B cell (primary cell): ENCODE data around the gene RIMKLB. TPM values are rescaled to one million over a fixed set of nuclear protein-coding genes. Genes with fewer than 3 reads are reported as not detected.

Experiments
- ATAC-seq: fragments of 200-7000 bp; cut with Tn5 transposase; one replicate; pipeline ENCODE4 v1.10.0; 2021; ENCODE audit warnings: low read depth, mild to moderate bottlenecking, moderate number of reproducible peaks, moderate library complexity
- CTCF ChIA-PET: fragments of 350-600 bp; sonication (Branson Sonifier 250); formaldehyde crosslinking; loops from one replicate; lab custom pipeline; 2021; ENCODE audit warnings: antibody characterized with exemption, inconsistent platforms; lab: Charles Lee
- POLR2A ChIA-PET: fragments of 350-600 bp; sonication (Branson Sonifier 250); formaldehyde crosslinking; loops from one replicate; lab custom pipeline; 2021; ENCODE audit warnings: antibody characterized with exemption; lab: Charles Lee
- DNase-seq: peaks from one replicate; pipeline ENCODE4 v3.0.0; 2013
- H2AFZ ChIP-seq: 2 replicates; pipeline ENCODE4 v1.6.1; 2012; ENCODE audit warnings: mild to moderate bottlenecking, low read depth, low read length; ENCODE audit not compliant: insufficient read depth, poor library complexity, severe bottlenecking
- H3K27ac ChIP-seq, 2 donors: 1 replicate in 1 of 2; 2 replicates in 1 of 2; pipeline ENCODE4 v1.5.1; 2012 to 2013; ENCODE audit warnings: low read length in 2 of 2, mild to moderate bottlenecking in 2 of 2, moderate library complexity in 1 of 2
- H3K27me3 ChIP-seq, 4 experiments: fragments of 200-600 bp in 1 of 4; sonication (generic) in 1 of 4; replicated peaks in 1 of 4; 1 replicate in 2 of 4; 2 replicates in 2 of 4; pipeline versions ENCODE4 v1.6.1 to v1.7.0; 2013 to 2016; ENCODE audit warnings: low read length in 3 of 4, mild to moderate bottlenecking in 2 of 4, mixed read lengths in 1 of 4, moderate library complexity in 1 of 4; ENCODE audit not compliant: insufficient read depth in 4 of 4, control insufficient read depth in 3 of 4; ENCODE audit errors: control extremely low read depth in 1 of 4
- H3K36me3 ChIP-seq, 2 experiments: replicated peaks in 1 of 2; 1 replicate in 1 of 2; 2 replicates in 1 of 2; pipeline versions ENCODE4 v1.6.1 to v1.7.1; 2013; ENCODE audit warnings: low read length in 1 of 2; ENCODE audit not compliant: insufficient read depth in 2 of 2, control insufficient read depth in 1 of 2; ENCODE audit errors: control extremely low read depth in 1 of 2, extremely low read depth in 1 of 2
- H3K4me1 ChIP-seq, 2 donors: fragments of 200-600 bp in 1 of 2; sonication (generic) in 1 of 2; 1 replicate in 1 of 2; 2 replicates in 1 of 2; pipeline versions ENCODE4 v1.5.1 to v1.6.1; 2013 to 2017; ENCODE audit warnings: low read length in 2 of 2; ENCODE audit not compliant: control insufficient read depth in 2 of 2, insufficient read depth in 2 of 2
- H3K4me2 ChIP-seq: replicated peaks from 2 replicates; pipeline ENCODE3; 2012; ENCODE audit warnings: mild to moderate bottlenecking, low read depth, low read length; ENCODE audit not compliant: poor library complexity, severe bottlenecking
- H3K4me3 ChIP-seq, 5 experiments: fragments of 200-600 bp in 1 of 5; sonication (generic) in 1 of 5; 1 replicate in 3 of 5; 2 replicates in 2 of 5; pipeline versions ENCODE4 v1.5.1 to v1.7.0; 2011 to 2016; ENCODE audit warnings: low read length in 4 of 5, mild to moderate bottlenecking in 4 of 5, low read depth in 2 of 5, control low read depth in 1 of 5, moderate library complexity in 1 of 5; ENCODE audit not compliant: insufficient read depth in 1 of 5; ENCODE audit errors: control extremely low read depth in 1 of 5, extremely low read depth in 1 of 5
- H3K79me2 ChIP-seq: fragments of 200-600 bp; sonication (generic); one replicate; pipeline ENCODE4 v1.6.0; 2016; ENCODE audit warnings: low read length; ENCODE audit not compliant: control insufficient read depth, insufficient read depth
- H3K9ac ChIP-seq: fragments of 200-600 bp; sonication (generic); 2 replicates; pipeline ENCODE4 v1.6.1; 2017; ENCODE audit warnings: mild to moderate bottlenecking, low read length, moderate library complexity
- H3K9me3 ChIP-seq, 3 donors: one replicate each; pipeline versions ENCODE4 v1.6.1 to v1.7.1; 2013; ENCODE audit warnings: low read length in 2 of 3; ENCODE audit not compliant: control insufficient read depth in 2 of 3, insufficient read depth in 1 of 3; ENCODE audit errors: control extremely low read depth in 1 of 3
- H4K20me1 ChIP-seq: 2 replicates; pipeline ENCODE4 v1.6.0; 2012; ENCODE audit warnings: mild to moderate bottlenecking, low read length; ENCODE audit not compliant: insufficient read depth, control insufficient read depth, poor library complexity, severe bottlenecking
- H3K27ac Mint-ChIP-seq: one replicate; pipeline ENCODE4 v1.8.0; 2021; ENCODE audit warnings: mixed read lengths
- H3K27me3 Mint-ChIP-seq: one replicate; pipeline ENCODE4 v1.8.0; 2021; ENCODE audit warnings: mixed read lengths
- H3K4me1 Mint-ChIP-seq: one replicate; pipeline ENCODE4 v1.8.0; 2021; ENCODE audit warnings: mixed read lengths
- H3K4me3 Mint-ChIP-seq: one replicate; pipeline ENCODE4 v1.8.0; 2021; ENCODE audit warnings: mixed read lengths
- H3K9me3 Mint-ChIP-seq: one replicate; pipeline ENCODE4 v1.8.0; 2022; ENCODE audit warnings: mixed read lengths; ENCODE audit not compliant: insufficient read depth
- EZH2 ChIP-seq: IDR thresholded peaks from 2 replicates; pipeline ENCODE4 v1.6.1; 2012; ENCODE audit warnings: borderline replicate concordance, low read depth, mild to moderate bottlenecking, moderate library complexity, low read length; ENCODE audit not compliant: insufficient read depth, poor library complexity, severe bottlenecking
- WGBS: methylation state at CpG from one replicate; pipeline ENCODE4 v1.1.5; 2013; ENCODE audit warnings: missing lambda C conversion rate; ENCODE audit not compliant: insufficient coverage; 5-methylcytosine and 5-hydroxymethylcytosine counted together
- intact Hi-C: fragments of 100-400 bp; cut with micrococcal nuclease; formaldehyde crosslinking; loops from one replicate; pipeline ENCODE4 v1.10.0; 2022
- polyA plus RNA-seq: library from polyadenylated mRNA; depleted of rRNA; stranded (reverse); fragments of >200 nt; gene quantifications from 2 replicates; pipeline ENCODE4 v1.2.3, GENCODE V29; 2012
- total RNA-seq, 2 donors: library from RNA; stranded (reverse); fragments of 120-200 nt in 1 of 2; gene quantifications; 1 replicate in 1 of 2; 2 replicates in 1 of 2; pipeline versions ENCODE4 v1.2.3 to v1.2.4, GENCODE V29; 2013 to 2022
- TF ChIP-seq, protein P1 (sequence below): fragments of 200-600 bp; IDR thresholded peaks from one replicate; pipeline ENCODE4 v1.8.0; 2022; ENCODE audit warnings: antibody characterized with exemption, mild to moderate bottlenecking

The RIMKLB gene
- total and polyA plus RNA-seq, 2 donors (not counting 1 experiment from before 2014, with no cell fraction given) = 27.8 to 54.2 TPM

DNA sequence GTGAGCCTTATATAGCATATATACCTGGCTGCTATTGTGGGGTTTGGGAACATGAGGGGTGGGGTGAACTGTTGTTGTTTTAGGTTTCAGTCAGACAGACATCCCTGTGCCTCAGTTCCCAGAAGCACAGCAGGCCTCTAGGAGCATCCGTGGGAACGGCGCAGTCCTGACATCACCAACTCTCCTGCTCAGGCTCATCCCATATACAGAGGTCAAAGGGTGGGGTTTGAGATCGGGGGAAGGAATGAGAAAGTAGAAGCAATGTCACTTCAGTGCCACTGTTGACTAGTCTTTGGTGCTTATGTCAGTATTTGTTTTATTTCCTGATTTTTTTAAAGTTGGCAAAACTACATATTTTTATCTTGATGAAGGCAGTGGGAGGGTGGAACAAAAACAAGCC is 81.5 kb downstream of the RIMKLB start:
- H3K27me3 Mint-ChIP-seq = no peaks in the 10 kb centered on the region
- Histone ChIP-seq H3K9me3 (no peaks in the 10 kb centered on the region), H3K36me3 (peaks cover 0 to 5% of the 10 kb centered on the region in 2 experiments), H3K9ac (no peak overlapping the region), H4K20me1 (no peaks in the 10 kb centered on the region), H3K79me2 (no peaks in the 10 kb centered on the region), H3K4me1 (no peaks in the 10 kb centered on the region), H3K27ac (no peak overlapping the region), H3K4me3 (no peak overlapping the region), H3K4me2 (no peak overlapping the region), H2AFZ (no peak overlapping the region), H3K27me3 (no peaks in the 10 kb centered on the region)
- no peaks in the 10 kb centered on the region for H3K4me1 Mint-ChIP-seq
- 100% methylated on average over 1 of the region's 4 CpGs for WGBS
- H3K4me3 Mint-ChIP-seq = no peak overlapping the region
- ATAC-seq (no peak), DNase-seq (no peak)
- ChIA-PET POLR2A (no interaction called here), CTCF (interaction anchor here (1.5 kb wide), 1 partner anchor 12 kb away, joined by 3 read pairs; no protein-coding TSS in a partner anchor)
- H3K9me3 Mint-ChIP-seq = no peaks in the 10 kb centered on the region
- intact Hi-C loops = no loop called here
- no peak overlapping the region for H3K27ac Mint-ChIP-seq
- TF ChIP-seq EZH2 = no peak
- TF ChIP-seq, protein P1, sequence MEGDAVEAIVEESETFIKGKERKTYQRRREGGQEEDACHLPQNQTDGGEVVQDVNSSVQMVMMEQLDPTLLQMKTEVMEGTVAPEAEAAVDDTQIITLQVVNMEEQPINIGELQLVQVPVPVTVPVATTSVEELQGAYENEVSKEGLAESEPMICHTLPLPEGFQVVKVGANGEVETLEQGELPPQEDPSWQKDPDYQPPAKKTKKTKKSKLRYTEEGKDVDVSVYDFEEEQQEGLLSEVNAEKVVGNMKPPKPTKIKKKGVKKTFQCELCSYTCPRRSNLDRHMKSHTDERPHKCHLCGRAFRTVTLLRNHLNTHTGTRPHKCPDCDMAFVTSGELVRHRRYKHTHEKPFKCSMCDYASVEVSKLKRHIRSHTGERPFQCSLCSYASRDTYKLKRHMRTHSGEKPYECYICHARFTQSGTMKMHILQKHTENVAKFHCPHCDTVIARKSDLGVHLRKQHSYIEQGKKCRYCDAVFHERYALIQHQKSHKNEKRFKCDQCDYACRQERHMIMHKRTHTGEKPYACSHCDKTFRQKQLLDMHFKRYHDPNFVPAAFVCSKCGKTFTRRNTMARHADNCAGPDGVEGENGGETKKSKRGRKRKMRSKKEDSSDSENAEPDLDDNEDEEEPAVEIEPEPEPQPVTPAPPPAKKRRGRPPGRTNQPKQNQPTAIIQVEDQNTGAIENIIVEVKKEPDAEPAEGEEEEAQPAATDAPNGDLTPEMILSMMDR = no peak

DNA sequence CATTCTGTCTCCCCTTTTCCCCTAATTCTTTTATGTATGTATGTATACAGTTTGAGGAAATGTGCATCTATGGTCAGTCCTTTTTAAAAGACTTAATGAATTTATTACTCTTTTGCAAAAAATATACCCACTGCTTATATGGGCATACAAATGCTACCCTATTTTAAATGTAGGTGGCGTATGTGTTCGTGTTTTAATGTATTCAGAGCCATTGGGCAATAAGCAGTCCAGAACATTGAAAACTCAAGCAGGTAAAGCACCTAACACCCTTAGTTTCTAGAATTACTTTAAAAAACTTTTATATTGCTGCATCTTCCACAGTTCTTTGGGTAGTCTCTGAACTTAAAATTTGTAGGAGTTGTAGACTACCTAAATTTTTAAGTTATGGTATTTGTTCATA is 82.1 kb downstream of the RIMKLB start:
- Histone ChIP-seq H3K27me3 (no peaks in the 10 kb centered on the region), H3K9me3 (no peaks in the 10 kb centered on the region), H2AFZ (no peak overlapping the region), H3K9ac (no peak overlapping the region), H3K79me2 (no peaks in the 10 kb centered on the region), H3K36me3 (peaks cover 0 to 5% of the 10 kb centered on the region in 2 experiments), H3K4me1 (no peaks in the 10 kb centered on the region), H3K4me3 (no peak overlapping the region), H3K27ac (no peak overlapping the region), H3K4me2 (no peak overlapping the region), H4K20me1 (no peaks in the 10 kb centered on the region)
- no peak for DNase-seq
- Mint-ChIP-seq H3K4me3 (no peak overlapping the region), H3K4me1 (no peaks in the 10 kb centered on the region), H3K27ac (no peak overlapping the region), H3K27me3 (no peaks in the 10 kb centered on the region), H3K9me3 (no peaks in the 10 kb centered on the region)
- intact Hi-C loops = no loop called here
- no peak for TF ChIP-seq EZH2
- TF ChIP-seq, protein P1 = no peak
- POLR2A ChIA-PET = no interaction called here
- CTCF ChIA-PET = no interaction called here
- WGBS = no CpG with 5 or more reads among the region's 2 CpGs
- ATAC-seq = no peak
